G401.6 (cell line): ENCODE data around the gene SLC4A7.
A peak's percentile ranks its signal among the peaks of the same experiment; 100 is the strongest.
"Not testable (repeated sequence)": the region's sequence is repeated elsewhere in the genome, so short reads cannot be mapped to it uniquely, and the experiment has no call there.

Experiments used
- FAIRE-seq: peaks from 2 replicates; lab custom pipeline; 2012; peaks lifted over from hg19 to GRCh38; lab: Jason Lieb, UNC

SLC4A7 gene

GRCh38 chr3:27357665-27358258 lies 126.4 kb downstream of the SLC4A7 start:
- peak; percentile 96 for FAIRE-seq

DNA sequence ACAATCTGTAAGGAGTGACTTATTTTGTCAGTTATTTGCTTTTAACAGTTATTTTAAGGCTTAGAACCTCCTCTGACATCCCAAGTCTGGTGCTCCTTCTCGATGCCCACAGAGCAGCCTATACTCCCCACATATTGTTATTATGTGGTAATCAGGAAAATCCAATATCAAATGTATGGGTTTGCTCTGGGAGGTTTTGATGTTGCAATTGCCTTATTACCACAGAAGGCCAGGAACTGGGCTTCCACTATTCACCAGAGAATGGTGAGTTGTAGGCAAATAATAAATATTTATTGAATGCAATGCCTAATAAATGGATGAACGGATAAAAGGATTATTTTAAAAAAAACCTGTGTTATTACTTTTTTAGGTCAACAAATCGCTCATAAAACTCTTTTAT lies 127.2 kb downstream of the SLC4A7 start:
- FAIRE-seq: no peak

GRCh38 chr3:27354588-27355203 lies 129.5 kb downstream of the SLC4A7 start:
- no peak for FAIRE-seq

GRCh38 chr3:27354161-27354560 lies 130.0 kb downstream of the SLC4A7 start:
- FAIRE-seq: no peak

- no peak for FAIRE-seq
These were observed 131.0 kb downstream of the SLC4A7 start for GRCh38 chr3:27353221-27353620.

- FAIRE-seq: no peak
These were observed 132.1 kb downstream of the SLC4A7 start for GRCh38 chr3:27352047-27352446.

DNA sequence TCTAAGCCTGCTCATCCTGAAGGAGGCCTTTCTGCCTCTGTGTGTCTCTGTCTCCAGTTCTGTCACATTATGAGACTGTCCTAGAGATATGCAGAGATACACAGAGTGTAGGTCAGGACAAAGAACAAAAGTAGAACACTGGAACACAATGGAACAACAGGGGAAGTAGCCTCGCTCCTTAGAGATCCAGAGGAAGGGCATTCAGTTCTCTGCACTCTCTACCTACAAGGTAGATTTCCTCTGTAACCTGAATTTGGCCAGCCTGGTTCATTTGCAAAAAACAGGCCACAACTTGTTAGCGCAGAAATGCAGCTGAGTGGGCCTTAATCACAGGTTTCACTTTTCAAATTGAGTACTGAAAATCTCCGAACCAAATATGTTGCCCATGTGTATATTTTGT lies 134.4 kb downstream of the SLC4A7 start:
- no peak for FAIRE-seq

GRCh38 chr3:27345959-27346865 lies 138.0 kb downstream of the SLC4A7 start:
- FAIRE-seq: no peak

DNA sequence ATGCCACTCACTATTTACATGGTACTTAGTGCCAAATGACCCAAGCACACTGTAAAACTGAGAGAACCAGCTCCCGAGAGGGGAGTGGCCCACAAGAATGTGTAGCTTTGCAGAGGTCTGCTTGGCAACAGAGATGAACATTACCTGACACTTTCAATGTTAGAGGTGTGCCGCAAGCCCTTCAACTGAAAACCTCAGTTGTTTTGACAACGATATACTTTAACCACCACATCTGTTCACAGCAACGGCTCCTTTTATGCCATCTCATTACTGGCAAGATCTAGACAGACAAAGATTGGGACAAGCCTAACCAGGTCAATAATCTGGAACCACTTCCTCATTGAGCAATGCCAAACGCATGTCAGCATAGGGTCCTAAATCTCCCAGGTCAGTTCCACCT lies 138.7 kb downstream of the SLC4A7 start:
- no peak for FAIRE-seq

DNA sequence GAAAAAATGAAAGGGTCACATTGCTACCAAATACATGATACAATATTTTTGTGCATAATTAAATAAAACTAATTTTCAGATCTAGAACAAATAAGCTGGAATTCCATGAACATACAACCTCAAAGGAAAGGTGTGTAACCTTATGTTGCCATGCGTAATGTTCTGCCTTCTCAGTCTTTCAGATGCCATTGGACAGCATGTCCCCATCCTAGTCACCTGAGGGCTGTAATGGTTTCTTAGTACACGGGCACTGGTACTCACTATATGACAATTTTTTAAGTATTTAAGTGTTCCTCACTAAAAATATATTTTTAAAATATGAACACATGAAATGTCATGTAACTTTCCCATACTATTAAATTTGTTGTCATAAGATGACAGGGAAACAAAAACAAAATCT lies 139.1 kb downstream of the SLC4A7 start:
- FAIRE-seq: no peak

- FAIRE-seq: no peak
These were observed 140.0 kb downstream of the SLC4A7 start for GRCh38 chr3:27344192-27344591.

DNA sequence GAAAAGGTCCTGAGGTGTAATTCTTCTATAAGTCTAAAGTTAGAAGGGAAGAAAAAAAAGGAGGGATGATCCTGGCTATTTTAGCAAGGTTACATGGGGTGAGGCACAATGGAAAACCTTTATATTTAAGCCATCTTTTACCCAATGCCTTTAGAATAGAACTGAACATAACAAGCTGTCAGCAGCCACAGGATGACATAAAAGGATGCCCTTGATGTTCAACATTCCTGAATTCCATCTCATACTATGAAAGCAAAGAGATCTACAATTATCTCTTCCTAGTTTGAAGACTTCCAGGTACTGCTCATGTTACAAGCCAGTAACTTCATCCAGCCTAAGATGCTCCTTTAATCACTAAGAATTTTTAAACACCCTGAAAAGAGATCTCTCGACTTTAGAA lies 141.9 kb downstream of the SLC4A7 start:
- no peak for FAIRE-seq

DNA sequence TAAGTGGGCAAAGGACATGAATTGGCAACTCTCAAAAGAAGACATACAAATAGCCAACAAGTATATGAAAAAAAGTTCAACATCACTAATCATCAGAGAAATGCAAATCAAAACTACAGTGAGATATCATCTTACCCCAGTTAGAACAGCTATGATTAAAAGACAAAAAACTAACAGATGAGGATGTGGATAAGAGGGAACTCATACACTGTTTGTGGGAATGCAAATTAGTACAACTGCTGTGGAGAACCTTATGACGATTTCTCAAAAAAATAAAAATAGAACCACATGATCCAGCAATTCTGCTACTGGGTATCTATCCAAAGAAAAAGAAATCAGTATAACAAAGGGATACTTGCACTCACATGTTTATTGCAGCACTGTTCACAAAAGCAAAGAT lies 143.7 kb downstream of the SLC4A7 start:
- no peak for FAIRE-seq

- FAIRE-seq: no peak
These were observed 148.6 kb downstream of the SLC4A7 start for GRCh38 chr3:27335571-27335970.

GRCh38 chr3:27333843-27334242 lies 150.3 kb downstream of the SLC4A7 start:
- no peak for FAIRE-seq

GRCh38 chr3:27328982-27329762 lies 155.0 kb downstream of the SLC4A7 start:
- FAIRE-seq: not testable (repeated sequence)

DNA sequence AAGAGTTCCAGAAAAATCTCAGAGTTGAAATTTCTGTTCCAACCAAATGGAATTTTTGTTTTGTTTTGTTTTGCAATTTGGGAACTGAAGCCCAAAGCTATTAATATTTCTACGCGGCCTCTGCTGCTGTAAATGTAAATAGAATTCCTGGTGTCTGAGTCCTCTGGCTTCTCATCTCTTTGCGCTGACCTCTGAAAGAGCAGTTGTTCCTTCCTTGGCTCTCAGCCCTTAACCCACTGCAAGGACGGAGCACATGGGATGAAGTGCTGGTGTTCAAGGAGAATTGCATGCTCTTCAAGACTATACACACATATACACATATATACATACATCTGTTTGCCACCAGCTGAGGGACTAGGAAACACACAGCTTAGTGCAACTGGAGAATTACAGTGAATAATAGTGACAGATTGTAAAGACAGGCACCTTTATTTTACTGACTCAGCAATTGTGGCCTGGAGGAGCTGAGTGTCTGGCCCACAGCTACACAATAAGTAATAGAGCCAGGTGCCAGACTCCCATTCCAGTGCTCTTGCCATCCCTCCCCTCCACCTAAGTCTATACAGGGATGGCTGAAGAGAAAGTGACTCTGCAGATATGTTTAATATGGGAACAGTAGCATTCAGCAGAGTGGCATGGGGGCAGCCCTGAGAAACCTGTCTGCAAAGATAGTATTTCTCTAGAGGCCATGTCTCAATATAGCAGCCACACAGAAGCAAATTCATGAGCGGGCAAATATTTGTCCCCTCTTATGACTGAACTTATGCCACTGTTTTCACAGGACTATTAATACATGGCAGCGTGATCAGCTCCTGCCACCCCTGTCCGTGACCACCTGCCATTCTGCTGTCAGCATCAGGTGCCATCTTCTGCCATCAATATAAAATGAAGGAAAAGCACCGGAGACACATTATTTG lies 157.3 kb downstream of the SLC4A7 start:
- no peak for FAIRE-seq

DNA sequence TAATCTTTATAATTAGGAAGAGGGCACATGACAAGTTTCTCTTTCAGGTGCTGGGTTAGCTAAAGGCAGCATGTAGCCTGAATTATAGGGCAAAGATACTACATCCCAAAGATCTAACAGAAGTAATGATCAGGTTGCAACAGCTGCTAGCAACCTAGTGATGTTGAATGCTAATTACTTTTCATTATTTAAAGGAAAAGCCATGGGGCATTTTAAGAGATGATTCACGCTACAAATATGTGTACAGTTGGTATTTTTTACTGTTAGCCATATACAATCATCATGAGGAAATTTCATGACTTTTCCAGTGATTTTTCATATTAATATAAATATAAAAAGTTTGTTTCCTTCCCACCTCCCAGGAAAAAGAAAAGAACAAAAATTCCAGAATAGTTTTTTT lies 158.0 kb downstream of the SLC4A7 start:
- no peak for FAIRE-seq

DNA sequence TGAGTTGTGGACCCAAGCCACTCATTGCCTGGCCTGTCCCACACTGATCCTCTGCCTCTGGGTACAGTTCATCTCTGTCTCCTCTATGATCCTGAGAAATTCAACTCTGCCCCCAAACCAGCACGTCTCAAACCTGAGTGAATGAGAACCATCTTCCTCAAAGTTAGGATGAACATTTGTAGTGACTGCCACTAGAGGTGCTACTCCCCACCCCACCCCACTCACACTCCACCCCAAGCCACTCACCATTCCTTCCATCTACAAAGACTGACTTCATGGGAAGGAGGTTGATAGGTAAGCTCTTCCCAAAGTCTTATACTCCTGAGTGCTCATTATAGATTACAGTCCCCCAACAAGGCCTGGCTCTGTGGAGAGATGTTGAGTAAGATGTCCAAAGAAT lies 158.8 kb downstream of the SLC4A7 start:
- no peak for FAIRE-seq

- FAIRE-seq: no peak
These were observed 159.5 kb downstream of the SLC4A7 start for GRCh38 chr3:27324686-27325085.

GRCh38 chr3:27323087-27323570 lies 161.1 kb downstream of the SLC4A7 start:
- no peak for FAIRE-seq
